Measurements from ENCODE around the gene KIF16B. TPM values are rescaled to one million over a fixed set of nuclear protein-coding genes. Genes with fewer than 3 reads are reported as not detected.

Gene KIF16B
- total and polyA plus RNA-seq, 9 of the 15 experiments (the other 6 are each of a cell fraction or from before 2014, with no cell fraction given): 1.00 to 10.6 (median 8.5) TPM

DNA sequence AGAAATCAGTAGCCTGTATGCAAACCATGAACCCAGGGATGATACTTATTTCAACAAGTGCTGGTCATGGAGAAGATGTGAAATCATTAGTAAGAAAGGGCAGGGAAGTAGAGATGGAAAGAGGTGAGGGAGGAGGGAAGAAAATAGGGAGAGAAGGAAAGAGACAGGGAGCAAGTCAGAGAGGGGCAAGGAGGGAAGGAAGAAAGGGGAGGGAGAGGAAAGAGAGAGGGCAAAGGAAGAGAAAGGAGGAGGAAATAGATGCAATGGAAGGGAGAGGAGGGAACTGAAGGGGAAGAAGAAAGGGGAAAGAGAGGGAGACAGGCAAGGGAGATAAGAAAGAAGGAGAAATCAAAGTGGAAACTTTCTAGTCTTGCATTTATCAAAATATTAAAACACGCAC lies 195.1 kb downstream of the KIF16B start:
- in situ Hi-C loops (cut with MboI): no loop called here
- Histone ChIP-seq H2AFZ (ENCODE audit: low read depth, low read length) (no peak overlapping the region), H3K4me2 (ENCODE audit: insufficient read depth, low read length) (no peak overlapping the region), H3K9me3 (replicated peaks; ENCODE audit: control insufficient read depth, insufficient read depth, low read depth, low read length) (no peaks in the 10 kb centered on the region), H3K27ac (ENCODE audit: extremely low read depth, low read depth, low read length) (no peak overlapping the region), H3K9ac (ENCODE audit: insufficient read depth in 1 of 2, low read depth in 2 of 2, low read length in 2 of 2) (no peak overlapping the region), H3K27me3 (ENCODE audit: control insufficient read depth in 2 of 2, insufficient read depth in 2 of 2, low read length in 2 of 2) (no peaks in the 10 kb centered on the region), H3K9me1 (ENCODE audit: control insufficient read depth, insufficient read depth, low read length) (no peaks in the 10 kb centered on the region), H3K4me3 (no peak overlapping the region), H3K36me3 (ENCODE audit: control insufficient read depth, insufficient read depth, low read length) (no peaks in the 10 kb centered on the region), H4K20me1 (replicated peaks; ENCODE audit: control insufficient read depth, insufficient read depth, low read length) (no peaks in the 10 kb centered on the region), H3K79me2 (ENCODE audit: control insufficient read depth, insufficient read depth, low read length) (no peaks in the 10 kb centered on the region), H3K4me1 (replicated peaks in 1 of 2; ENCODE audit: control insufficient read depth in 2 of 2, insufficient read depth in 2 of 2, low read length in 2 of 2) (no peaks in the 10 kb centered on the region)
- WGBS (ENCODE audit: insufficient coverage, low coverage, missing lambda C conversion rate): 50% methylated on average over 1 of the region's 1 CpG
- ATAC-seq: no peak
- CTCF ChIA-PET (ENCODE audit: low intra/inter-chr PET ratio): no interaction called here
- POLR2A ChIA-PET: no interaction called here
- intact Hi-C loops (cut with micrococcal nuclease): no loop called here
- no TSS peak for BruUV-seq (replicated peaks)
- FAIRE-seq: no peak
- no peak for DNase-seq (ENCODE audit: extremely low read depth in 1 of 4, low spot score in 3 of 4)
- TF ChIP-seq RBM34 (IDR thresholded peaks at IDR 0.05; ENCODE audit: borderline replicate concordance, insufficient read depth, low read length) (no peak), ETV5 (CRISPR knock-in tag; IDR thresholded peaks at IDR 0.05; ENCODE audit: low read depth) (no peak), NFE2L1 (tag; IDR thresholded peaks at IDR 0.05; ENCODE audit: borderline replicate concordance, low read depth) (no peak), HMG20B (CRISPR knock-in tag; IDR thresholded peaks at IDR 0.05) (no peak)
- TF ChIP-seq, protein P1, sequence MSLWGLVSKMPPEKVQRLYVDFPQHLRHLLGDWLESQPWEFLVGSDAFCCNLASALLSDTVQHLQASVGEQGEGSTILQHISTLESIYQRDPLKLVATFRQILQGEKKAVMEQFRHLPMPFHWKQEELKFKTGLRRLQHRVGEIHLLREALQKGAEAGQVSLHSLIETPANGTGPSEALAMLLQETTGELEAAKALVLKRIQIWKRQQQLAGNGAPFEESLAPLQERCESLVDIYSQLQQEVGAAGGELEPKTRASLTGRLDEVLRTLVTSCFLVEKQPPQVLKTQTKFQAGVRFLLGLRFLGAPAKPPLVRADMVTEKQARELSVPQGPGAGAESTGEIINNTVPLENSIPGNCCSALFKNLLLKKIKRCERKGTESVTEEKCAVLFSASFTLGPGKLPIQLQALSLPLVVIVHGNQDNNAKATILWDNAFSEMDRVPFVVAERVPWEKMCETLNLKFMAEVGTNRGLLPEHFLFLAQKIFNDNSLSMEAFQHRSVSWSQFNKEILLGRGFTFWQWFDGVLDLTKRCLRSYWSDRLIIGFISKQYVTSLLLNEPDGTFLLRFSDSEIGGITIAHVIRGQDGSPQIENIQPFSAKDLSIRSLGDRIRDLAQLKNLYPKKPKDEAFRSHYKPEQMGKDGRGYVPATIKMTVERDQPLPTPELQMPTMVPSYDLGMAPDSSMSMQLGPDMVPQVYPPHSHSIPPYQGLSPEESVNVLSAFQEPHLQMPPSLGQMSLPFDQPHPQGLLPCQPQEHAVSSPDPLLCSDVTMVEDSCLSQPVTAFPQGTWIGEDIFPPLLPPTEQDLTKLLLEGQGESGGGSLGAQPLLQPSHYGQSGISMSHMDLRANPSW (CRISPR knock-in tag; IDR thresholded peaks at IDR 0.05): no peak
- TF ChIP-seq, protein P2, sequence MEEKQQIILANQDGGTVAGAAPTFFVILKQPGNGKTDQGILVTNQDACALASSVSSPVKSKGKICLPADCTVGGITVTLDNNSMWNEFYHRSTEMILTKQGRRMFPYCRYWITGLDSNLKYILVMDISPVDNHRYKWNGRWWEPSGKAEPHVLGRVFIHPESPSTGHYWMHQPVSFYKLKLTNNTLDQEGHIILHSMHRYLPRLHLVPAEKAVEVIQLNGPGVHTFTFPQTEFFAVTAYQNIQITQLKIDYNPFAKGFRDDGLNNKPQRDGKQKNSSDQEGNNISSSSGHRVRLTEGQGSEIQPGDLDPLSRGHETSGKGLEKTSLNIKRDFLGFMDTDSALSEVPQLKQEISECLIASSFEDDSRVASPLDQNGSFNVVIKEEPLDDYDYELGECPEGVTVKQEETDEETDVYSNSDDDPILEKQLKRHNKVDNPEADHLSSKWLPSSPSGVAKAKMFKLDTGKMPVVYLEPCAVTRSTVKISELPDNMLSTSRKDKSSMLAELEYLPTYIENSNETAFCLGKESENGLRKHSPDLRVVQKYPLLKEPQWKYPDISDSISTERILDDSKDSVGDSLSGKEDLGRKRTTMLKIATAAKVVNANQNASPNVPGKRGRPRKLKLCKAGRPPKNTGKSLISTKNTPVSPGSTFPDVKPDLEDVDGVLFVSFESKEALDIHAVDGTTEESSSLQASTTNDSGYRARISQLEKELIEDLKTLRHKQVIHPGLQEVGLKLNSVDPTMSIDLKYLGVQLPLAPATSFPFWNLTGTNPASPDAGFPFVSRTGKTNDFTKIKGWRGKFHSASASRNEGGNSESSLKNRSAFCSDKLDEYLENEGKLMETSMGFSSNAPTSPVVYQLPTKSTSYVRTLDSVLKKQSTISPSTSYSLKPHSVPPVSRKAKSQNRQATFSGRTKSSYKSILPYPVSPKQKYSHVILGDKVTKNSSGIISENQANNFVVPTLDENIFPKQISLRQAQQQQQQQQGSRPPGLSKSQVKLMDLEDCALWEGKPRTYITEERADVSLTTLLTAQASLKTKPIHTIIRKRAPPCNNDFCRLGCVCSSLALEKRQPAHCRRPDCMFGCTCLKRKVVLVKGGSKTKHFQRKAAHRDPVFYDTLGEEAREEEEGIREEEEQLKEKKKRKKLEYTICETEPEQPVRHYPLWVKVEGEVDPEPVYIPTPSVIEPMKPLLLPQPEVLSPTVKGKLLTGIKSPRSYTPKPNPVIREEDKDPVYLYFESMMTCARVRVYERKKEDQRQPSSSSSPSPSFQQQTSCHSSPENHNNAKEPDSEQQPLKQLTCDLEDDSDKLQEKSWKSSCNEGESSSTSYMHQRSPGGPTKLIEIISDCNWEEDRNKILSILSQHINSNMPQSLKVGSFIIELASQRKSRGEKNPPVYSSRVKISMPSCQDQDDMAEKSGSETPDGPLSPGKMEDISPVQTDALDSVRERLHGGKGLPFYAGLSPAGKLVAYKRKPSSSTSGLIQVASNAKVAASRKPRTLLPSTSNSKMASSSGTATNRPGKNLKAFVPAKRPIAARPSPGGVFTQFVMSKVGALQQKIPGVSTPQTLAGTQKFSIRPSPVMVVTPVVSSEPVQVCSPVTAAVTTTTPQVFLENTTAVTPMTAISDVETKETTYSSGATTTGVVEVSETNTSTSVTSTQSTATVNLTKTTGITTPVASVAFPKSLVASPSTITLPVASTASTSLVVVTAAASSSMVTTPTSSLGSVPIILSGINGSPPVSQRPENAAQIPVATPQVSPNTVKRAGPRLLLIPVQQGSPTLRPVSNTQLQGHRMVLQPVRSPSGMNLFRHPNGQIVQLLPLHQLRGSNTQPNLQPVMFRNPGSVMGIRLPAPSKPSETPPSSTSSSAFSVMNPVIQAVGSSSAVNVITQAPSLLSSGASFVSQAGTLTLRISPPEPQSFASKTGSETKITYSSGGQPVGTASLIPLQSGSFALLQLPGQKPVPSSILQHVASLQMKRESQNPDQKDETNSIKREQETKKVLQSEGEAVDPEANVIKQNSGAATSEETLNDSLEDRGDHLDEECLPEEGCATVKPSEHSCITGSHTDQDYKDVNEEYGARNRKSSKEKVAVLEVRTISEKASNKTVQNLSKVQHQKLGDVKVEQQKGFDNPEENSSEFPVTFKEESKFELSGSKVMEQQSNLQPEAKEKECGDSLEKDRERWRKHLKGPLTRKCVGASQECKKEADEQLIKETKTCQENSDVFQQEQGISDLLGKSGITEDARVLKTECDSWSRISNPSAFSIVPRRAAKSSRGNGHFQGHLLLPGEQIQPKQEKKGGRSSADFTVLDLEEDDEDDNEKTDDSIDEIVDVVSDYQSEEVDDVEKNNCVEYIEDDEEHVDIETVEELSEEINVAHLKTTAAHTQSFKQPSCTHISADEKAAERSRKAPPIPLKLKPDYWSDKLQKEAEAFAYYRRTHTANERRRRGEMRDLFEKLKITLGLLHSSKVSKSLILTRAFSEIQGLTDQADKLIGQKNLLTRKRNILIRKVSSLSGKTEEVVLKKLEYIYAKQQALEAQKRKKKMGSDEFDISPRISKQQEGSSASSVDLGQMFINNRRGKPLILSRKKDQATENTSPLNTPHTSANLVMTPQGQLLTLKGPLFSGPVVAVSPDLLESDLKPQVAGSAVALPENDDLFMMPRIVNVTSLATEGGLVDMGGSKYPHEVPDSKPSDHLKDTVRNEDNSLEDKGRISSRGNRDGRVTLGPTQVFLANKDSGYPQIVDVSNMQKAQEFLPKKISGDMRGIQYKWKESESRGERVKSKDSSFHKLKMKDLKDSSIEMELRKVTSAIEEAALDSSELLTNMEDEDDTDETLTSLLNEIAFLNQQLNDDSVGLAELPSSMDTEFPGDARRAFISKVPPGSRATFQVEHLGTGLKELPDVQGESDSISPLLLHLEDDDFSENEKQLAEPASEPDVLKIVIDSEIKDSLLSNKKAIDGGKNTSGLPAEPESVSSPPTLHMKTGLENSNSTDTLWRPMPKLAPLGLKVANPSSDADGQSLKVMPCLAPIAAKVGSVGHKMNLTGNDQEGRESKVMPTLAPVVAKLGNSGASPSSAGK (IDR thresholded peaks at IDR 0.05): no peak
